HEK293T (cell line): ENCODE results near the gene NEUROD4.

Experiments
- CTCF ChIA-PET: fragments of 350-600 bp; formaldehyde crosslinking; extraction: SDS; loops from one replicate; lab custom pipeline; 2021; ENCODE audit warnings: antibody characterized with exemption, inconsistent platforms; lab: Yijun Ruan, JAX
- POLR2A ChIA-PET: fragments of 350-600 bp; formaldehyde crosslinking; extraction: SDS; loops from one replicate; lab custom pipeline; 2020; ENCODE audit warnings: antibody characterized with exemption, inconsistent platforms; lab: Yijun Ruan, JAX
- DNase-seq: peaks from one replicate; pipeline ENCODE4 v3.0.0; 2012; ENCODE audit warnings: mixed read lengths; ENCODE audit errors: extremely low spot score
- ARNT ChIP-seq: fragments of 450-650 bp; IDR thresholded peaks from 2 replicates; pipeline ENCODE4 v1.6.1; 2017; ENCODE audit warnings: mild to moderate bottlenecking
- BHLHE40 ChIP-seq: fragments of 450-650 bp; IDR thresholded peaks from 2 replicates; pipeline ENCODE4 v1.6.1; 2016; ENCODE audit warnings: mild to moderate bottlenecking, moderate library complexity, borderline replicate concordance
- CTBP1 ChIP-seq: fragments of 450-650 bp; IDR thresholded peaks from 2 replicates; pipeline ENCODE4 v1.6.1; 2016; ENCODE audit warnings: borderline replicate concordance
- ELF4 ChIP-seq: fragments of 450-650 bp; IDR thresholded peaks from 2 replicates; pipeline ENCODE4 v1.6.1; 2017; ENCODE audit warnings: antibody characterized with exemption
- FOXA1 ChIP-seq: fragments of 450-650 bp; IDR thresholded peaks from 2 replicates; pipeline ENCODE4 v1.6.1; 2016; ENCODE audit warnings: mild to moderate bottlenecking
- FOXK2 ChIP-seq: fragments of 450-650 bp; IDR thresholded peaks from 2 replicates; pipeline ENCODE4 v1.6.1; 2016; ENCODE audit warnings: mild to moderate bottlenecking
- FOXM1 ChIP-seq: fragments of 450-650 bp; IDR thresholded peaks from 2 replicates; pipeline ENCODE4 v1.6.1; 2017; ENCODE audit warnings: mild to moderate bottlenecking, borderline replicate concordance
- HDGF ChIP-seq: fragments of 450-650 bp; IDR thresholded peaks from 2 replicates; pipeline ENCODE4 v1.6.1; 2017; ENCODE audit warnings: antibody characterized with exemption, borderline replicate concordance
- L3MBTL2 ChIP-seq: fragments of 450-650 bp; conservative IDR thresholded peaks from 2 replicates; pipeline ENCODE4 v1.6.1; 2016; ENCODE audit warnings: mild to moderate bottlenecking
- LEF1 ChIP-seq: fragments of 450-650 bp; IDR thresholded peaks from 2 replicates; pipeline ENCODE4 v1.6.1; 2017; ENCODE audit warnings: mild to moderate bottlenecking, borderline replicate concordance
- NFRKB ChIP-seq: fragments of 450-650 bp; IDR thresholded peaks from 2 replicates; pipeline ENCODE4 v1.6.1; 2016; ENCODE audit warnings: mild to moderate bottlenecking, moderate library complexity
- SP1 ChIP-seq: fragments of 450-650 bp; IDR thresholded peaks from 2 replicates; pipeline ENCODE4 v1.6.1; 2017
- SUZ12 ChIP-seq: fragments of 450-650 bp; IDR thresholded peaks from 2 replicates; pipeline ENCODE4 v1.6.1; 2016; ENCODE audit warnings: mild to moderate bottlenecking
- TARDBP ChIP-seq: fragments of 450-650 bp; IDR thresholded peaks from 2 replicates; pipeline ENCODE4 v1.6.1; 2016
- ZNF384 ChIP-seq: fragments of 450-650 bp; IDR thresholded peaks from 2 replicates; pipeline ENCODE4 v1.6.1; 2016
- TF ChIP-seq, protein P1 (sequence below): fragments of 450-650 bp; IDR thresholded peaks from 2 replicates; pipeline ENCODE4 v1.6.1; 2016

NEUROD4 gene

DNA sequence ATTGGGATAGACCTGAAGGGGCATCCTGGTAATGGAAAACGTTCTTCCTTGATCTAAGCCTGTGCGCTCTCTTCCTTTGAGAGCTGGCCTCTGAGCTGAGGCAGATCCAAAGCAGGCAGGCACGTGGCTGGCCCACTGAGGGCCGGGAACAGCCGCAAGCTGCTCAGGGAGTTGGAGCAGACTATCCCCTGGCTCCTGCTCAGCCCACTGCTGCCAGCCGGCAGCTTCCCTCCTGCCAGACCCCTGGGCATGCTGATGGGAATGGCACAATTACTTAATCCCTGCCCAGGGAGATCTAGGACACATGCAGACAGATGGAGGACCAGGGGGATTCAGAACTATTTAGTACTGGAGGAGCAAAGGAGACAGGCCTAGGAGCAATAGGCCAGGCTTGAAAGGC is 14.4 kb downstream of the NEUROD4 start:
- ChIA-PET CTCF (no interaction called here), POLR2A (no interaction called here)
- TF ChIP-seq FOXM1 (no peak), SUZ12 (no peak), ARNT (no peak), ELF4 (no peak), SP1 (no peak), BHLHE40 (no peak), FOXK2 (no peak), CTBP1 (no peak), TARDBP (no peak), ZNF384 (no peak), L3MBTL2 (no peak), NFRKB (no peak), HDGF (no peak), LEF1 (no peak), FOXA1 (no peak)
- TF ChIP-seq, protein P1, sequence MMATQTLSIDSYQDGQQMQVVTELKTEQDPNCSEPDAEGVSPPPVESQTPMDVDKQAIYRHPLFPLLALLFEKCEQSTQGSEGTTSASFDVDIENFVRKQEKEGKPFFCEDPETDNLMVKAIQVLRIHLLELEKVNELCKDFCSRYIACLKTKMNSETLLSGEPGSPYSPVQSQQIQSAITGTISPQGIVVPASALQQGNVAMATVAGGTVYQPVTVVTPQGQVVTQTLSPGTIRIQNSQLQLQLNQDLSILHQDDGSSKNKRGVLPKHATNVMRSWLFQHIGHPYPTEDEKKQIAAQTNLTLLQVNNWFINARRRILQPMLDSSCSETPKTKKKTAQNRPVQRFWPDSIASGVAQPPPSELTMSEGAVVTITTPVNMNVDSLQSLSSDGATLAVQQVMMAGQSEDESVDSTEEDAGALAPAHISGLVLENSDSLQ, result no peak
- DNase-seq, result no peak

GRCh38 chr12:55036326-55037115 is 16.7 kb downstream of the NEUROD4 start:
- DNase-seq, result no peak
- TF ChIP-seq FOXM1, result no peak
- TF ChIP-seq, protein P1, result no peak
- TF ChIP-seq NFRKB, result no peak
- no peak for TF ChIP-seq ARNT
- no peak for TF ChIP-seq SP1
- TF ChIP-seq BHLHE40, result no peak
- no peak for TF ChIP-seq SUZ12
- TF ChIP-seq TARDBP, result no peak
- TF ChIP-seq L3MBTL2, result no peak
- TF ChIP-seq CTBP1, result no peak
- ChIA-PET CTCF (no interaction called here), POLR2A (no interaction called here)

DNA sequence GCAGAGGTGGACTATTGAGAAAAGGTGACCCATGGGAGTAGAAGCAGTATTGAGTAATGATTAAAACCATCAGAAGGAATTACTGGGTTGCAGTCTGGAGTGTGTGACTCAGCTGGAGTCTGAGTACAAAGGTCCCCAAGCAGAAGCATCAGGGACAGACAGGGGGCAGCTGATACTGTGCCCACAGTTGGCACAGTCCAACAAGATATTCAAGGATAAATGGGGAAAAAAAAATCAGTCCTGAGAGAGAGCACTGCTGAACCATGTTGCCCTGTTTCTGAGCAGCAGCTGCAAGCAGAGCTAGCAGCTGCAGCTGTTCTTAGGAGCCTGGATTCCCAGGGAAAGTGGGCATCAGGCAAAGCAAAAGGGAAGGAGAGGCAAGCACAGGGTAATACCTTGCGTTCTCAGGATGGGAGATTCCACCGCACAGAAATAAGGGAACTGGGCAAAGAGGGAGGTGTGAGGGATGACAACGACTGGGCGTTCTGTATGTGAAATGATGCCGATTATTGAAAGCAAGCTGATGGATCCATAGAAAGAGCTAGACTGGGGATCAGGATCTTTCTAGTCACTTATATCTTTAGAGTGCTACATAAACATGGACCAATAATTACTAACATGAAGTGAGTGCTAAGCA is 17.7 kb downstream of the NEUROD4 start:
- ChIA-PET POLR2A (no interaction called here), CTCF (interaction anchor here (0.8 kb wide), 1 partner anchor 357 kb away, joined by 3 read pairs; no protein-coding TSS in a partner anchor)

DNA sequence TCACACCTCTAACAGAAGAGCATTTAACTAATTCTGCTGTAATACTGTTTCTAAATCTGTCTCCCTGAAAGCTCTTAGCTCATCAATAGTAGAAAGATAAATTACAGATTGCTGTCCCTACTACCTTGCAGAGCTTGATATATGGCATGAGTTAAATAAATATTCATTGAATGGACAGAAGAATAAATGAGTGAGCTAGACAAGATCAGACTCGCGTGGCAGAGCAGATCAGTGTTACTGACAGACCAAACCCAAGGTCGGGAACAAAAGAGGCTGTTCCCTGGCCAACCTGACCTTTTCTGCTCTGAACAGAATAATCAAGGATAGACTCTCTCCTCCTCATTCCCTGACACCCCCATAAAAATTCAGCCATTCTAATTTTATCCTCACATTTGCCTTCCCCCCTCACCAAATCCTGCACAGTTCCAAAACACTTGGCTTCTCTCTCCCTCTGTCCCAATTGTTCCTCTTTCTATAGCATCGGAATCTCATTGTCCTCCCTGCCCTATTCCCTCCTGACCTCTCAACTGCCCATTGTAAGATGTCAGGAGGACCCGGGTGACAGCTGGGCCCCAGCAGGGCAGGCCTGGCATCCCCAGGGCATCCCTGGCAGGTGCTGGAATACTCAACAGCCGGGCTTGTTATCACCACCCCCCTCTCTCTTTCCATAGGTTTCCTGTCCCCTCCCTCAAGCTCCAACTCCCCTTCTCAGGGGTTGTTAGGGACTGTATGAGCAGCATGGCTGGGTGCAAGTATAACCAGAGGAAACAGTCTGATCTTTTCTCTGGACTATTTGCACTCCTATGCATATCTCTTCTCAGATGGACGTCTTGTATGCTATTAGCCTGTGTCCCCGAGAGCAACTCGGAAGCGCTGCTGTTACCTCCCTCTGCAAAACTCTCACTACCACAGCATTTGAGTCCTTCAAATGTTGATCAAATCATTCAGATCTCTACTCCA is 19.9 kb downstream of the NEUROD4 start:
- ChIA-PET POLR2A (no interaction called here), CTCF (no interaction called here)
- TF ChIP-seq L3MBTL2 (no peak), SUZ12 (no peak), SP1 (no peak)
- DNase-seq, result no peak

More for the DNA sequence above, 17.7 kb downstream of the NEUROD4 start:
- TF ChIP-seq ARNT, result no peak
- TF ChIP-seq L3MBTL2, result no peak
- no peak for TF ChIP-seq FOXM1
- no peak for TF ChIP-seq FOXA1
- no peak for TF ChIP-seq CTBP1
- no peak for TF ChIP-seq ELF4
- TF ChIP-seq HDGF, result no peak
- TF ChIP-seq, protein P1, result no peak
- no peak for TF ChIP-seq LEF1
- no peak for TF ChIP-seq SUZ12
- no peak for DNase-seq

DNA sequence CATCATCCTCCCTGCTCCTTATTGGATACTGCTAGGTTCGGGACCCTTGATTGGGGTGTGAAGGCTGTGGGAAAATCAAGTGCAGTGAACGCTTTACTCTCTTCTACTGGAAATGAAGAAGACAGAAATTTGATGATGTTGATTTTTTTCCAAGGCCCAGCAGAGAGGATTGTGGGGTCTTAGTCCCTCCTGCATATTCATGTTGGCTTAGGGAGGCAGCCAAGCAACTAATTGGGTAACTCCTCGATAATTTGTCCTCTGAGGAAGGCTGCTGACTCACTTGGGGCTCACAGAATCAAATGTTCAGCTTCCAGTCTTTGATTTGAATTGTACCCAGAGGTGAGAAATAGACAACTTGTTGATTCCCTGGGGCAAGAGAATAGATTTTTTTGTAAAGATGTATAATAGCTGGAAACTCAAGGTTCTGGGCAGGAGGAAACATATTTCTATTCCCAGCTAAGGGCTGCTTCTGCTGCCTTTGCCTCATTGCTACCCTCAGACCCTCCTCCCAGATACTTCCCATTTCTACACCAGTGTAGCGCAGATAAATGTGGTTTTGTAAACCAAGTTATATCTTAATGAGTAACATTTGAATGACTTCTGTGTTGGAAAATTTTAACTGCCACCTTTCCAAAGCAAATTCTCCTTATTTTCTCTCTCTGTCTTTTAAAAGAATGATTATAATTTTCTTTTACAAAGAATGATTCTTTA is 21.7 kb downstream of the NEUROD4 start:
- POLR2A ChIA-PET, result no interaction called here
- no peak for DNase-seq
- no peak for TF ChIP-seq FOXK2
- no peak for TF ChIP-seq TARDBP
- no peak for TF ChIP-seq L3MBTL2
- TF ChIP-seq LEF1, result no peak
- no peak for TF ChIP-seq FOXA1
- TF ChIP-seq CTBP1, result no peak
- CTCF ChIA-PET, result no interaction called here
